HG02884 (cell line): Measurements from ENCODE around the gene HSPB7.
"Not testable (repeated sequence)": the region's sequence is repeated elsewhere in the genome, so short reads cannot be mapped to it uniquely, and the experiment has no call there.

Experiments used
- ATAC-seq: cut with Tn5 transposase; IDR thresholded peaks from one replicate; pipeline ENCODE4 v1.9.1; 2021; ENCODE audit warnings: mild to moderate bottlenecking, moderate library complexity; ENCODE audit not compliant: unreplicated experiment

Gene HSPB7

GRCh38 chr1:16023050-16023653, 5.3 kb upstream of the HSPB7 start:
- no peak for ATAC-seq

- ATAC-seq, result no peak
Measured at GRCh38 chr1:16022393-16022792, 4.5 kb upstream of the HSPB7 start.

- ATAC-seq, result no peak
Measured at GRCh38 chr1:16021681-16022080, 3.8 kb upstream of the HSPB7 start, which contains the start of gene CLCNKA. Gene CLCNKA, plus strand, starts transcription at chr1:16022036. Its CDS starts 584 bp downstream, at chr1:16022620.

GRCh38 chr1:16020878-16021277, 3.0 kb upstream of the HSPB7 start:
- not testable (repeated sequence) for ATAC-seq

- ATAC-seq, result no peak
Measured at GRCh38 chr1:16020325-16020724, 2.5 kb upstream of the HSPB7 start.

GRCh38 chr1:16019644-16020277, 1.9 kb upstream of the HSPB7 start:
- ATAC-seq, result no peak

GRCh38 chr1:16018749-16019643, 1.2 kb upstream of the HSPB7 start:
- no peak for ATAC-seq

- no peak for ATAC-seq
Measured at GRCh38 chr1:16018308-16018707, 465 bp upstream of the HSPB7 start.

- ATAC-seq, result no peak
Measured at GRCh38 chr1:16017076-16017460, 775 bp downstream of the HSPB7 start.

GRCh38 chr1:16015960-16016901, 1.6 kb downstream of the HSPB7 start:
- ATAC-seq, result no peak

GRCh38 chr1:16015491-16015890, 2.4 kb downstream of the HSPB7 start:
- no peak for ATAC-seq

- no peak for ATAC-seq
Measured at GRCh38 chr1:16014509-16015482, 3.0 kb downstream of the HSPB7 start.

- ATAC-seq, result no peak
Measured at GRCh38 chr1:16013908-16014258, 4.0 kb downstream of the HSPB7 start.

- no peak for ATAC-seq
Measured at GRCh38 chr1:16013220-16013907, 4.5 kb downstream of the HSPB7 start.

GRCh38 chr1:16012590-16013219, 5.1 kb downstream of the HSPB7 start:
- ATAC-seq, result no peak

- ATAC-seq, result no peak
Measured at GRCh38 chr1:16011936-16012589, 5.8 kb downstream of the HSPB7 start.

GRCh38 chr1:16010837-16011236, 7.0 kb downstream of the HSPB7 start:
- no peak for ATAC-seq

GRCh38 chr1:16009678-16010077, 8.2 kb downstream of the HSPB7 start:
- ATAC-seq, result no peak
